ENCODE results near the gene TANC1.

Gene TANC1

DNA sequence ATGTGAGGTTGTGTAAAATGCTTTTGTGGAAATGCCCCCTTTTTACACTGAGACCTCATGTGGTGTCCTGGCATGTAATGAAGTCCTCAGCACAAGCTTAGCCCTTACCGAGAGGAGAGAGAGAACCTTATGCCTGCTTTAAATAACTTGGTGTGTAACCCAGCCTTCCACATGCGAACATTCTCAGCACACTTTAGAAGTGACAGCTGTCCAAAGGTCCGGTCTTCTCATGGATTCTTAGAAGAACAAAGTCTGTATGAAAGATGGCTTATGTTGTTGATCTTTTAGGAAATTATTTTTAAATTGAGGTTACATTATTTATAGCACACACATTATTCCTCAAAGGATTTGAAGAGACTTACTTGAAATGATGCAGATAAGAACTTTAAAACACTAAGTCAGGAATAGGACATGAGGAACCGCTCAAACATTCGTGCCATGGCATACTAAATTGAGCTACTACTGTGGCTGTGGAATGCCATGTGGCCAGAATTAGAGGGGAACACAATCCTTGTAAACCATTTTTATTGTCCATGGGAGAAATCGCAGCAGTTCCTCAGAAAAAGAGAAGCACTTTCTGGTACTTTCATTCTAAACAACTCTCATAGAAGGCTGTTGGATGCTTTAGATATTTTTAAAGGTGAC lies 238.4 kb downstream of the TANC1 start:
- DNase-seq: no peak

- DNase-seq: peak; percentile 9
Observed at GRCh38 chr2:159208438-159208837, 240.0 kb downstream of the TANC1 start.

- no peak for DNase-seq
Observed at GRCh38 chr2:159209341-159210306, 241.2 kb downstream of the TANC1 start.

DNA sequence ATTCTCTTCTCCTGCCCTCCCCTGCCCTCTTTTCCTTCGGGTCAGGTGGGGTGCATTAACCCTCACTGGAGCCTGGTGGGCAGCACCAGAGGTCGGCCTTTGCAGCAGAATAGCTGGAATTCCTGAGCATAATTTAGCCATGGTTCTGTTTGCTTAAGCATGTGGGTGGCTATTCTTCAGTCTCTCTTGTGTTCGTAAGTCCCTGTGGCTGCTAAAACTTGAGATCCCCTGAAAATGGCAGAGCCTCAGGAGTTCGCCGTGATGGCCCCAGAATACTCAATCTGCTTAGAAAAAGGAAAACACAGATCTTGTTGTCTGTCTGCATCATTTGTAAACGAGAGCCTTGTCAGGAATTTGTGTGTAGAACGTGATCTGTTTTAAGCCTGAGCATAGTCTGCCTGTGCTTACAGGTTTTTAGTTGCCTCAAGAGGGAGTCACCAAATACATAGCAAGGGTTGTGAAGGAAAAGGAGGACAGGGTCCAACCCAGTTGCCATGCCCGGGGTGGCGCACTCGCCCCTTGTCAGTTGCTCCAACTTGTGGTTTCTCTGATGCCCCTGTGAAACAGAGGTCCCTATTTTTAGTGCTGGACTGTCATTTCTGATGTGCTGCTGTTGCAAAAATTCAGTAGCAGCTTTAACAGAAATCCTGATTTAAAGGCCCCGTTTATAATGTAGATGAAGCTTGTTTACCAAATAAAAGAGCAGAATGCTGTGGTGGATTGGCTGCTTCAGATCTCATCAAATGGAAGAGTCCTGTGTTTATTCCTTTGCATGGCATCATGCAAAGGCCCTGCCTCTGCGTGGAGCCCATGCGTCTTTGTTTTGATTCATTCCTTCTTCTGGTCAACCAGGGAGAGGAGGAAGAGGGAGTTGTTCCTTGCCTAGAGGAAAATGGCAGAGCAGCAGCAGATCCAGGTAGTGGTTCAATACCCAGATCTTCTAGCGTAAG lies 243.3 kb downstream of the TANC1 start:
- no peak for DNase-seq

DNA sequence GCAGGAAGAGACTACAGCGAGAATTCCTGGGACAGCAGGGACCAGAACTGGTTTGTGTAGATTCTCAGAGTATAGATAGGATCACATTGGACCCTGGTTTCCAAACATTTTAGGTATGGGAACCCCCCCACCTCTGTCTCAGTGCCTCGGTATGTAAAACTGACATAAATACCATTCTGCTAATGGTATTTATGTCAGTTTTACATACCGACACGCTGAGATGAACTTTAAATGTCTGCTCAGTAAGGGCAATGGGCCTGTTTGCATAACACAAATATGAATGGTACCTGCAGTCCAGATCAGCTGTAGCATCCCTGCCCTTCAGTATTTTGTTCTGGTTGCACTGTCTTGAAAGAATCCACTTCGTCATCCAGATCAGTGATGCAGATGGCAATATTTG lies 244.9 kb downstream of the TANC1 start:
- DNase-seq: no peak

GRCh38 chr2:159214325-159214865 lies 246.0 kb downstream of the TANC1 start:
- no peak for DNase-seq

DNA sequence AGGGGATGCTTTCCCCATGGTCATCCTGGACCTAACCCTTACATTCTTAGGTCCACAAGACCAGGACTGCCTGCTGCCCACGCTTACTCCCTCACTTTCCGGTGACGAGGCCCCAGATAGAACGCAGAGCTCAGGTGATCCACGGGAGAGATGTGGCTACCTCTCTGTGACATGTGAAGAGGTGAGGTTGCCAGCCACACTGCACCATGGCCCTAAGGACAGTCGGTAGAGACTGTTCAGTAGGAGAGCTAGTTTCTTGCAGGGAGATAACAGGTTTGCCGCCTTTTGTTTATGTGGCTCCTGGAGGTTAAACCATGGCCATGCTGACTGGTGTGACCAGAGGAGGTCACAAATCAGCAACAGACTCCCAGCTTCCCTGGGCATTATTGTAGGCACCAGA lies 246.7 kb downstream of the TANC1 start:
- DNase-seq: no peak

DNA sequence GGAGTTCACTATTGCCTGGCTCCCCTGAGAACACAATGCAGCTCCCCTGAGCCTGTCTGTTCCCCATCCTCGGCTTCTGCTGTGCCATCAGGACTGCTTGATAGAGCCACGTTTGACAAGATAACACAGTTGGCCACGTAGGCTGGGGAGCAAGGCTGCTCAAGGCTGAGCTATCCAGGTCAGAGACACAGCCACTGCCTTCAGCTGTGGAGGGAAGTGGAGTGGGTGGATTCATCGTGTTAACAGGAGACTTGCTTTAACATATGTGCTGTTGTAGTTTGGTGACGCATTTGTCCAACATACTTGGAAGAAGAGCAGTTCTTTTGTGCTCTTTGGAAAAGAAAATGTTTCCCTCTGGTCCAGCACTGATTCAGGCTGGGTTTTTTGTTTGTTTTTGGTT lies 249.2 kb downstream of the TANC1 start:
- no peak for DNase-seq

- peak; percentile 7 for DNase-seq
Observed at GRCh38 chr2:159218389-159218788, 249.9 kb downstream of the TANC1 start.

GRCh38 chr2:159219394-159219998 lies 251.1 kb downstream of the TANC1 start:
- DNase-seq: no peak

DNA sequence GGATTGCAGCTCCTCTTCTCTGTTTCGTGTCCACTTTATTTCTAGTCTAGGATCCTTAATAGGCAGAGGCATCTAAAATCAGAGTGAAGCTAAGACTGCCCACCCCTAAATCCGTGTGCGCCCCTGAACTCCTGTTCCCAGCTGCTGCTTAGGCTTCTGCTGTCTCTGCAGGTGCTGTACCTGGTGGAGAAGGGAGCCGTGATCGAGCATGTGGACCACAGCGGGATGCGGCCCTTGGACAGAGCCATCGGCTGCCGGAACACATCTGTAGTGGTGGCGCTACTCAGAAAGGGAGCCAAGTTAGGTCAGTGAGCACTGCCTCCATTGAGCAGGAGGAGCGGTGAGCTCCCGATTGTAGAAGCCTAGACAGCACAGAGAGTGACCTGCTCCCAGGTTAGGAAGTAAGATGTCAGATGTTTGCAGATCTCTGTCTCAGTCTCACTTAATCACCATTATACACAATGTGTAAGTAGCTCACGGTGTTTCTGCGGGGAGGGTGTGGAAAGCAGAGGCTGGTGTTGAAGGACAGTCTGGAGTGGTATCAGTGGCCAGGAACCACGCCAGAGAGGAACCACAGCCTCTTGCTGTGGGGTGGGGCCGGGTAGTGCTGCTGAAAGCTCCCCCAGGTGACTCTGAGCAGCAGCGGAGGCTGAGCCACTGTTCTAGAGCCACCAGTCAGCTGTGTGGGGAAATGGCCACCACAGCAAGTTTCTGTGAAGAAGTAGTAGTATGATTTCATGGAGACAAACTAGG lies 255.8 kb downstream of the TANC1 start:
- DNase-seq: no peak

GRCh38 chr2:159225025-159226016 lies 256.9 kb downstream of the TANC1 start:
- DNase-seq: no peak

DNA sequence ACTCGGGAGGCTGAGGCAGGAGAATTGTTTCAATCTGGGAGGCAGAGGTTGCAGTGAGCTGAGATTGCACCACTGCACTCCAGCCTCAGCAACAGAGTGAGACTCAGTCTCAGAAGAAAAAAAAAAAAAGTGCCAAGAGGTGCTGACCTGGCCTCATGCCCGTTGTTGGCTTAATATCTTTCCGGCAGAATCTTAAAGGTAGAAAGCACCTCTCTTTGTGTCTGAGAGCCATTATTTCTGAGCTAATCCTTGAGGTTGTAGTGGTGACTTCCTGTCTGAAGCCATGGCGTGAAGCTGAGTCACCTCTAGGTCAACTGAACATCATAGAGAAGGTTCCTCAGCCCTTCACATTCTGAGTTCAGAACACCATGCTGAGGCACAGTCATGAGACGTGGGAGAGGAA lies 257.6 kb downstream of the TANC1 start:
- peak; percentile 17 for DNase-seq

- peak; percentile 81 for DNase-seq
Observed at GRCh38 chr2:159226608-159227385, 258.4 kb downstream of the TANC1 start.

DNA sequence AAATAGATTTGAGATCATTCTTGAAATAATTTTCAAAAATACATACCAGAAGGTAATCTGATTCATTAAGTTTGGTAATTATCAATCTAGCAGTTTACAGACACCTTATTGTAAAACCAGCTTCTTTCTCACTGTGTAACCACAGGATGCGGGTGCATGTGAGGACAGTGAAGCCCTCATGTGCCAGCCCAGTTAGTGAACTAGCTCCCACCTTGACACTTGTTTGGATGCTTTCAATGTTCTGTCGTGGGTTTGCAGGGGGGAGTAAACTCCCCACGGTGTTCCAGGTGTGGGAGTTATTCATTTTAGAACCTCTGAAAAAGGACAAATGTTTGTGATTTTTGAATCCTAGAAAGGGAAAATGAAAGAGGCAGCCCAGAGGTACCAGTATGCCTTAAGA lies 259.0 kb downstream of the TANC1 start:
- DNase-seq: peak; percentile 26

- DNase-seq: peak; percentile 84
Observed at GRCh38 chr2:159228081-159228581, 259.7 kb downstream of the TANC1 start.

GRCh38 chr2:159229476-159230144 lies 261.2 kb downstream of the TANC1 start:
- no peak for DNase-seq

DNA sequence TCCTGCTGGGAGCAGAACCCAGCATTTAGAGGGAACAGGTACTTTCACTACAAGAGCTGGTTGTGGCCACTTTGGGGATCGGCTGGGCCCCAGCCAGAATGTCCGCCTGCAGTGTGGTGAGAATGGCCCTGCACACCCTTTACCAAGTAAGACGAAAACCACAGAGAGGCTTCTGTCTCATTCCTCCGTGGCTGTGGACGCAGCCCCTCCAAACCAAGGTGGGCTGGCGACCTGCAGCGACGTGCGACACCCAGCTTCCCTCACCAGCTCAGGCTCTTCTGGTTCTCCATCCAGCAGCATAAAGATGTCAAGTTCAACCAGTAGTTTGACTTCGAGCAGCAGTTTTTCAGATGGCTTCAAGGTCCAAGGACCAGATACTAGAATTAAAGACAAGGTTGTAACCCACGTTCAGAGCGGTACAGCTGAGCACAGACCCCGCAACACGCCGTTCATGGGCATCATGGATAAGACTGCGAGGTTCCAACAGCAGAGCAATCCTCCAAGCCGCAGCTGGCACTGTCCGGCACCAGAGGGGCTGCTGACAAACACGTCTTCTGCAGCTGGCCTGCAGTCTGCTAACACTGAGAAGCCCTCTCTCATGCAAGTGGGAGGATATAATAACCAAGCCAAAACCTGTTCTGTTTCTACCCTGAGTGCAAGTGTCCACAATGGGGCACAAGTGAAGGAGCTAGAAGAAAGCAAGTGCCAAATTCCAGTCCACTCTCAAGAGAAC lies 261.9 kb downstream of the TANC1 start:
- DNase-seq: no peak
